ENCODE measurements around the gene MSMP.

Gene MSMP

DNA sequence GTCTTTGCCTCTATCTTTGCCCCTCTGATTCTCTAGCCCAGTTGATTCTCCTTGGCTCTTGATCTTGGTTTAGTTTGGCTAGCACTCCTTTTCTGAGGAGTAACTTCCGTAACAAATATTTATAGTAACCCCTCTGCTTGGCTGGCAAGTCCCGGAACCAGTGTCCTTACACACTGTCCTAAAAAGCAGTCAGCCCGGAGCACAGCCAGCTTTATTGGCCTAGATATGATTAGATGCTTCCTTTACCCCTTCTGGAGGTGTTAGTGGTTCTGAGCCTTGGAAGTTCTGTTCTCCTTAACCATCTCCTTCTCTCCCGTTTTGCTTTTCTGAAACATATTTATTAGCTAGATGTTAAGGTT is 17.0 kb upstream of the MSMP start:
- DNase-seq (ENCODE audit: low spot score) = no peak

DNA sequence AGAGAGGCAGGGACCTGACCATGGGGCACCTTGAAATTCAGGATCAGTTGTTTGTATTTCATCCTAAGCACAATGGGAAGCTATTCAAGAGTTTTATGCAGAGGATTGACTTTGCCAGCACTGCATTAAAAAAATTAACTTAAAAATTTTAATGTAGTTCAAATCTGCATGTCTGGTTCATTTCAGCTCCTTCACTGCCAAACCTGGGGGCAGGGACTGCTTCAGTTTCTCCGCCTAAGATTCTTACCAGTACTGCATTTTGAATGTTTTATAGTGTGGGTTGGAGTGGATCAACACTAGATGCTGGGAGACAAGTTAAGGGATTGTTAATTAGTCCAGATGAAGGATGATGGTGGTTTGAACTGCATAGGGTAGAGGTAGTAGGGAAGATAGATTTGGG is 15.7 kb upstream of the MSMP start:
- DNase-seq (ENCODE audit: low spot score) = no peak

DNA sequence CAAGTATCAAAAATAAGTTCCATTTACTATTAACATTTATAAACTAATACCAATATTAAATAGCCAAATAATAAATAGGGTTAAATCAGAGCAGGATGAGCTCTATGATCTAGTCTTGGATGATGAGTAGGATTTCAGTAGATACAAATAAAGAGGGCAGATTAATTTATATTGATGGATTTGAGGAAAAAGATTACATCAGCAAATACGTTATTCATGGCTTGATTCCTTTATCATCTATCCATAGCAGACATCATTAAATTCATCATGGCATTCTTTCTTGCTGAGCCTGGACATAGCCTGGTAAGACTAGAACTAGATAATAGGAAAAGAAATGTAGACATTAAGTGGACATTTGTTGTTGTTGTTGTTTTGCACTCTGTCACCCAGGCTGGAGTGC is 13.4 kb upstream of the MSMP start:
- no peak for DNase-seq (ENCODE audit: low spot score)

DNA sequence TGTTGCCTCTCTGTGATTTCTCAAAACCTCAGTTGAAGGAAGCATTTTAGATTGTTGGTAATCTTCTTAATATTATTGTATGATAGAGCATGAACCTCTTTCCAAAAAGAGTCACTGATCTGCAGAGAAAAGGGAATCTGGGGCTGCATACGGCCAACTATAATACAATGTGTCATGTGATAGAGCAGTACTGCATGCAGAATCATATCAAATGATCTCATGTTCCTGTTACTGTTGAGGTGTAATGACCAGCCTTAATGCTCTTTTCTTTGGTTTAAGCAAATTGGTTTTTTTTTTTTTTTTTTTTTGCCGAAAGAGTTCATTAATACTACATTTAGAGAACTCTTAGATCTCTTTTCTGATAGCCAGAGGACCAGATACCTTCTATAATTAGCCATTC is 12.9 kb upstream of the MSMP start:
- no peak for DNase-seq (ENCODE audit: low spot score)

DNA sequence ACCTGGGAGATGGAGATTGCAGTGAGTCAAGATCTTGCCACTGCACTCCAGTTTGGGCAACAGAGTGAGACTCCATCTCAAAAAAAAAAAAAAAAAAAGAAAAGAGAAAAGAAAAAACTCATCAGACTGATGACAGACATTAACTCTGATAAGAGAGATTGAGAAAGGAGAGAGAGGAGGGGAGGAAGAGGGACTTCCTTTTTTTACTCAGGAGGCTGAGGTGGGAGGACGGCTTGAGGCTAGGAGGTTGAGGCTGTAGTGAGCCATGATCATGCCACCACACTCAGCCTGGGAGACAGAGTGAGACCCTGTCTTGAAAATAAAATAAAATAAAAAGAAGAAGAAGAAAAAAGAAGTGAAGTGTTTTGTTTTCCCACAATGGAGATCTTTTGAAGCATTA is 9.7 kb upstream of the MSMP start:
- DNase-seq (ENCODE audit: low spot score) = no peak

DNA sequence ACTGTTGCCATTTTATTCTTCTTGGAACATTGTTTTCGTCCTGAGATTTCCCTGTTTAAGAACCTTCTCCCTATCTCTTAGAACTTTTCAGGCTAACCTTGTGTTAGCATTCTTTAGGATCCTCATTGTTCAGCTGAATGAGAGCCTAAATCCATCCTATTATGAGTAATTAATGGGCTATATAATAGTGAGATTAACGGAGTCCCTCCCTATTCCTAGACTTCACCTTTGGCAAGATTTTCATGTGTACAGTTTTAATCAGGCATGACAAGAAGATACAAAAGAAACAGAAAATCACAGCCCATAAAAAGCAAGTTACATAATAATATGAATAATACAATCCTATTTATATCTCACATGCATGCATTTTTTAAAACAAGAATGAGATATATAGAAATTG is 9.1 kb upstream of the MSMP start:
- DNase-seq (ENCODE audit: low spot score) = no peak

DNA sequence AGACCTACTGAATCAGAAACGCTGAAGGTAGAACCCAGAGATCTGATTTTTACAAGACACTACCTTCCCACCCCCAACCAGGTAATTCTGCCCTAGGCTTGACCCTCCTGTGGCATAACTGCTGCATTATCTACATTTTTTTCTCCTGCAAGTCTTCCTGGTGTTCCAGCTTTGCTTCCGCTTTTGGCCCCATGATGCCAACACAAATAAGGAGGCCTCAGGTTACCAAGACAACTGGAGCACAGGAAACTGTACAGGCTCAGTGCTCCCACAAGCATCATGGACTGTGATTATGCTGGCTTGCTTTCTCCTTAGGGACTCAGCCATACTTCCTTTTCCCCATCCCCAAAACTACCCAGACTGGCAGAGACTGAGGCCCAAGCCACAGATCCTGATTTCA is 6.6 kb upstream of the MSMP start:
- no peak for DNase-seq (ENCODE audit: low spot score)

DNA sequence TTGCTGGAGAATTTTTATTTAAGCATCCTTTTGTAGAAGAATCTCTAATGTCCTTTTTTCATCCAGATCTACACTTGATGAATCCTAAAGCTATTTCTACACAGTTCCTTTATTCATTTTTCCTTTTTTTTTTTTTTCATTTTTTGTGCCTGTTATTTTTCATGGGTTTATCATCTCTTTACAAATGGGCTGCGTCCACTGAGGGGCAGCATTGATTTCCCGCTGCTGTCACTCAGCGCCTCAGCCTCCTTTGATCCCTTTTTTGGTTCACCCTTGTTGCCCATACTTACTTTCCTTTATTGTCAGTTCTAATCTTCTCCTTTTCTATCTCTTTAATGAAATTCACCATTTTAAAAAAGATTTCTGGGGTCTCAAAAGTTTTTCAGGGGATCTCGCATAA is 5.7 kb upstream of the MSMP start:
- no peak for DNase-seq (ENCODE audit: low spot score)

DNA sequence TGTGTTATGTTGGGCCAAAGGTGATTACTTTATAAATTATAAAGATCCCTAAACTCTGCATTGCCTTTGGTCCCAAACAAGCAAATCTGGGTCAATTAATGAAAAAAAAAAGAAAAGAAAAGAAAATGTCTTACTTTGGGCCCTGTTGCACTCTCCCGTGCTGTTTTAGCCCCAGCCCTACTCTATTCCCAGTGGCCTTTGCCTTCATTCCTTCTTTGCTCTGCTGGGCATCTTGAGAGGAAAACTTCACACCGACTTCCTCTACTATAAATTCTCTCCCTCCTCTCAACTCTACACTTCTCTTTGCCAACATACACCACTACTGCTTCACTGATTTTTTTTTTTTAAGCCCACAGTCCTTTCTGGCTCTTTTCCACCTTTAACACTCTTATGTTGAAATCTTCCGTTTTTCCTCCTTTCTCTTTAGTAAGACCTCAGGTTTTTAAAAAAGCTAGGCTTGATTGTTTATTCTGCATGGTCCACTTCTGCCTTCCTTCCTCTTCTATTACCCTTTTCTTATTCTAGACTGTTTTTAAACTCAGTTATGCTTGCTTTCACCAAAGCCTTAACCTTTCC is 4.5 kb upstream of the MSMP start:
- no peak for DNase-seq (ENCODE audit: low spot score)

DNA sequence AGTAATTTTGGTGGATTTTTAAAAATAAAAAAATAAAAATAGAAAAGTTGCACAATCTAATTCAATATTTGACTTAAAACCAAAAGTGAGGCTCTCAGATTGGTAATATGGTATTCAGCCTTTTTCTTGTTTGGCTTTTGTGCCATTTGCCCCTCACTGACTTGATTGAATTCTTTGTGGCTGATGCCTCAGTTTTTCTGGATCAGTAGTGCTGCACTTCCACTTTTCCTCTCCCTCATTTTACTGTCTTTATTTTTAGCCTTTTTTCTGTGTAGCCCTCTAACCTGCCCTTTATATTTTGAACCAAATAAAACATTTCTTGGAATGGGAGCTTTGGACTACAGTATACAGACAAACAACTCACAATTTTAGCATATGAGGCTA is 3.8 kb upstream of the MSMP start:
- no peak for DNase-seq (ENCODE audit: low spot score)

DNA sequence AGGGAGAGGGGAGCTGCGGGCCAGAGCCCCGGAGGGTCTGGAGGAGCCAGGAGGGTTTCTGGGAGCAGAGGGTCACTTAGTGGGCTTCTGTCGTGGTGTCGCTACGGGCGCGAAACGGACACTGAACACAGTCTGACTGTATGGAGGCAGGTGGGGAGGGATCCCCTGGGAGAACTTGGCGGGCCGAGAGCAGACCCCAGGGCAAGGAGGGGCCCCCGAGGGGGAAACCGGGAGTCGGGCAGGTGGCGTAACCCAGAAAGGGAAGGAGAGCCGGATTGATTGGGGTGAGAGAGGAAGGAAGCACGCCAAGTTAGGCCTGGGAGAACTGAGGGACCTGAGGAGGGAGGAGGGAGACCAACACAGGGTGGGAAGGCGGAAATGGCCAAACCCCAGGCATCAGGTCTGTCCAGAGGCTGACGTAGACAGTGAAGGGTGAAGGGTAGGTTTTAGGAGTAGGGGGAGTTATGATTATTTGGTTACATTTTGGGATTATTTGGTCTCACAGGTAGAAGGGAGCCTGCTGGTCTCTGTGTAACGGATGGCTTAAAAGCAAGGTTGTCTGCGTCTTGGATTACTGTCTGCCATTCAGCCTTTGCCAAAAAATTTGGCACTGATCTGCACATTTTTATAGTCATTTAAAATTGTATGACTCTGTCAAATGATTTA is 3.3 kb upstream of the MSMP start:
- DNase-seq (ENCODE audit: low spot score) = peak; percentile 65

DNA sequence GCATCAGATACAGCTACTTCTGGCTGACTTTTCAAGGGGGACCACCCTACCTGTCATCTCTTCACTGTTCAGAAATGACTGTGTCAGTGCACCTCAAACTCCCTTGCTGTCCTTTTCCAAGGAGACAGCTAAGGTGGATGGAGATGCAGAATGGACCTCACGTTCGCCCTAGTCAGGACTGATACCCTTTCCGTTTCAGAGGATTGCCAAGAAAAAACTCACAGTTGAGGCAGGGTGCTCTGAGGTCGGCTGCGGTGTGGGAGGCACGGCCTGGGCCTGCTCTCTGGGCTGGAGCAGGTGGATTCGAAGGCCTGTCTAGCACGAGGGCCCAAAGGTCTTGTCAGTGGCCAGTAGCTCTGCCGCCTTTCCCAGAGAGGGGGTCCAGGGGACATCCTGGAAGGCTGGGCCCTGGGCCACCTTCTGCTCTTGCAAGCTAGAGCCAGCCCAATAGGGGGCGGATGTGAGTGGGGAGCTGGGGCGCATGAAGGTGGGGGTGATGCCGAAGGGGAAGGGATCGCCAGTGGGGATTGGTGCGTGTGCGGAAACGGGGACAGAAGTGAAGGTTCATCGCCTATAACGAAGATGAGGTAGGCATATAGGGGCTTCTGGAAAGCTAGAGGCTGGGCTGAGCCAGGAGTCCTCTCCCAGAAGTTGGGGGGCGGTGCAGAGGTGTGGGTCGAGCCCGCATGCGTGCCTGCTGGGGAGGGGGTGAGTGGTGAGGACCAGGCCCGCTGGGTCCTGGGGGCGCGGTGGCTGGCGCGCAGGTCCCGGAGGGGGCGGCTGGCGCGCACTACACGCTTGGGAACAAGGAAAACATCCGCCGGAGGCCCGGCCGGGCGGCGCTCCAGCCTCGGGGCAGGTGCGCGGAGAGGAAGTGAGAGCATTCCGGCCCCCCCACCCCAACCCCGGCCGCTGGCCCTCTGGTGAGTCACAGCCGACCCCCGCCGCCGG is 2.5 kb upstream of the MSMP start:
- DNase-seq (ENCODE audit: low spot score) = peak; percentile 86

DNA sequence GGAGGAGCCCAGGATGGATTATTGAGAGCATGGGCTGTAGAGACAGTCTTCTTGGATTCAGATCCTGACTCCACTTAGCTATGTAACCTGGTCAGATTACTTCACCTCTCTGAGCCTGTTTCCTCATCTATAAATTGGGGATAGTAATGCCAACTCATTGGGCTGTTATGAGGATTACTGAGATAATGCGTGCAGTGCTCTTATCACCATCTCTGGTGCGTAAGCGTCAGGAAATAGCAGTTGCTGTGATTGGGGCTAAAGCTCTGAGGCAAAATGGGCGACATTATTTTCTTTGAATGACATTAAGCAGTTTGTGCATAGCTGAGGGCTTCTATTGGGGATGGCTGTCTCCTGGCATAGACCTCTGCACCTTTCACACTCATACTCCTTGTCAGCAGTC is 995 bp upstream of the MSMP start:
- DNase-seq (ENCODE audit: low spot score) = no peak

DNA sequence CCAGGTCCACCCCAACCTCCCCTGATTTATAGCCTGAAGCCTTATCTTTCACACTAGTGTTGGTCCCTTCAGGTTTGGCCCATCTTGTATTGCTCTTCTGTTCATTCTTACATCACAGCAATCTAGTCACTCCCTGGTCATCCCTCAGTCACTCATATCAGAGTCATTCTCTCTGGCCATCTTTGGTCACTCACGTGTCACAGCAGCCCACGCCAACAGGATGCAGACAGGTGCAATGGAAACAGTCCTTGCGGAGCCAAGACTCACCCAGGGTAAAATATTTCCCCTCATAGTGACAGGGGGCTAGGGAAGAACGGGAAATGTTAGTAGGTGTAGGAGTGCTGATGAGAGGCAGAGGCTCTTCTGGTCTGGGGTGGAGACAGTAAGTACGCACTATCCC is 610 bp downstream of the MSMP start:
- DNase-seq (ENCODE audit: low spot score) = no peak

DNA sequence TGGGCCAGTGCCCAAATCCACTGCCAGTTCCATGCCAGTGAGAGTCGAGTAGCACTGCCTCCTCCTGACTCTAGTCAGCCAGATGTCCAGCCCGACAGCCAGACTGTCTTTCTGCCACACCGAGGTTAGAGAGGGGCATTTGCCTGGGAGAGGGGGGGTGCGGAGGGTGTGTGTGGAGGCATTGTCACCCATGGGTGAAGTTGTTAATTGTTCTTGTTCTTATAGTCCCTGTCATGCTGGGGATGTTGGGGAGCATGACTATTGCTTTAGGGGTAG is 3.9 kb downstream of the MSMP start:
- no peak for DNase-seq (ENCODE audit: low spot score)

DNA sequence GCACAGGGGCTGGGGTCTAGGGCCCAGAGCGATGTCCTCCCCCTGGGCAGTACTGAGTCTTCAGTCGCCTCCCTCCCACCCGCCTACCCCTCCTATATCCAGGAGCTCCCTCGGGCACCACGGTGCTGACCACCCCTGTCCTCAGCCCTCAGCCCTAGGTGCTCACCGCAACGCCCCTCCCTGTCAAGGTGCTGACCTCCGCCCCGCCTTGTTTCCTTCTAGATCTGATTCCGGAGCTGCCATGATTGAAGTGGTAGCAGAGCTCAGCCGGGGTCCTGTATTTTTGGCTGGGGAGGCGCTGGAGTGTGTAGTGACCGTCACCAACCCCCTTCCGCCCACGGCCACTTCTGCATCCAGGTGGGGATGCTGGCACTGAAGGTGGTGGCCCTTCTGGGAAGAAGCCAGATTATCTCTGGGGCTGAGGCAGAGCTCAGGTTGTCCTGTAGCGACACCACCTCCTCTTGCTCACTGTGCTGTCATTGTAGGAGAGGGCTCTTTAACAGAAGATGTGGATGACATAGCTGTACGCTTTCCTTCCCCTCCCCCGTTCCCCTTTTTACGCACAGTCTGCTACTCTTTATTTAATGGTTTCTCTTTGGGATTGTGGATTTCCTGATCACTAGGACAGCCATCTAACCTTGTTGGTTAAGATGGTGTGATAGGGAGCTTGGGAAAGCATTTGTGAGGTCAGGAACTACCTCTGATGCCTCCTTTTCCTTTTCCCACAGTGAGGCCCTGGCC is 4.4 kb downstream of the MSMP start:
- DNase-seq (ENCODE audit: low spot score) = no peak

DNA sequence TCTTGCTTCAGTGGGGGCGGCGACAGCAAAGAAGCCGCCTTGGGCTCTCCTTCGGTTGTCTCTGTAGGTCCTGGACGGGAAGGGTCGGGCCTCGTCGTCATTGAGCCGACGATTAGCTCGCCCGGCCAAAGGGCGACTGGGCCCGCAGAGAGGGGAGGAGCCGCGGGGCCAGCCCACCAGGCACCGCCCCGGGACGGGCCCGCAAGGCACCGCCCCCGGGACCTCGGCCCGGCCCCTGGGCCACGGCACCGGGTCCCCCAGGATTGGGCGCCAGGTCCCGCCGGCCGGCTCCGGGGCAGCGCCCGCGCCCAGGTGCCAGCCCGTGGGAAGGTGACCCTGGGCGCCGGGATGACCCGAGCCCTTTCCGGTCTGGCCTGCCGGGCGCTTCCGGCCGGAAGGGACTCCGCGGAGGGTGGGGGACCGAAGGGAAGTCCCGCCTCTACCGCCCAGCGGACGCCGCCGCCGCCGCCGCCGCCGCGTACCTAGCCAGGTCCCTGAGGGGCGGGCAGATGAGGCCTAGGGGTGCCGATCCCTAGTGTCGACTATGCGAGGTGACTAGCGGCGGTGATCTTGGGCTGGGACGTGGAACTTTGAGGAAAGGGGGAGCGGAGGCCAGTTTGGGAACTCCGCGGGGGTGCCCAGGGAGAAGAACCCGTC is 5.1 kb downstream of the MSMP start, which contains the start of the genes GBA2 and RGP1:
GBA2 (minus strand) TSS at position 371 of the 657 bp plus-strand sequence. CDS start 524 bp downstream, outside the sequence.
RGP1 (plus strand) TSS at position 430 of the 657 bp plus-strand sequence. CDS start 469 bp downstream, outside the sequence.
- DNase-seq (ENCODE audit: low spot score) = peak; percentile 89

DNA sequence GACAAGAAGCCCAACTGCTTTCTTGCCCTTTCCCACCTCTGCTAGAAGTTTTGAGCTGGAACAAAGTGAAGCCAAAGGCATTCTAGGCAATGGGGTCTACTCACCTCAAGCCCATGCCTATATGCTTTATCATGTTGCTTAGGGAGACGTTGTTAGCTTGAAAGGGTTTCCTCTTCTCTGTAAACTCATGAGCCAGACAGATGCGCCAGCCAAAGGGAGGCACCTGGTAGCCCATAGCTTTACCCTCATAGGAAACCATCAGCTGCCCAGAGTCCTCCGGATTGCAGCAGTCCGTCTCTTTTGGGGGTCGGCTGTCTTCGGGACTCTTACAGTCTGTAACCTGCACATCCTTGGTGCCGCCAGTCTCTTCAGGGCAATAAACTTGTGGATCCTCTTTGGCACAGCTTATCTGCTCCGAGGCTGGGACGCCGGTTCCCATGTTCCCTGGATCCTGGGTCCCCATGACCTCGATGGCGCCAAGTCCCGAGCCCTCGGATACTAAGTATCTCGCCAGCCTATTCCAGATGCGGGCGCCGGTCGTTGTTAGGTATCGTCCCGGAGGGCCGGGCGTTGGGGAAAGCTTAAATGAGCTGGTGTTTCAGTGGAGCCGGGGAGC is 5.7 kb downstream of the MSMP start:
- DNase-seq (ENCODE audit: low spot score) = no peak

DNA sequence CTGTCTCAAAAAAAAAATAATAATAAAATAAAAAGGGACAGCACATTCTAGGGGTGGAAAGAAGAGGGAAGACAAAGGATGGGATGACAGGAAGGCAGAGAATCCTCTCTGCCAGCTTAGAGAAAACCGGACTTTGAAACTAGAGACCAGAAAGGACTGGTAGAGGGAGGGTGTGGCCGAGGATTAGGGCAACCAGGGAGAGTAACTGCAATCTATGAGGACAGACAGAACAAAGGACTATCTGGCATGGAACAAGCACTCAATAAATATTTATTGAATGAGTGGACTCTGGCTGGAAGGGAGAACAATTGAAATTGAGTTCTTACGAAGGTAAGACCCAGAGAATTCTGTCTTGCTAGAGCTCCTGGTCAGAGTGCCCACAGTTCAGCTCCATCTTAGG is 7.5 kb downstream of the MSMP start:
- no peak for DNase-seq (ENCODE audit: low spot score)

DNA sequence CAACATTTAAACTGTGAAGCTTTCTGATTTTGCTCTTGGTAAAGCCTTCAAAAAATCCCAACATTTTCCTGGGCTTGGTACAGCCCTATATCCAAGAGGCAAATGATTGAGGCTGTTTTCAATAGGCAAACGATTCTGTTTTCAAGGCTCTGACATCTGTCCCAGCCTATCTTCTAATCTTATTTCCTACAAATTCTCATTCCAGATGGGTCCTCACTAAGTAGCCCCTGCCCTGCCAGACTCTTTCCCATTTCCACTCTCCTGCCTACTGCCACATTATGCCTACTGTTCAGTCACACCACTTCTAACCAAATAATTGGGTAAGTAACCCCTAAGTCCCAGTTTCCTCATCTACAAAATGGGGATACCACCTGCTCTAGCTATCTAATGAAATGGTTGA is 8.5 kb downstream of the MSMP start:
- DNase-seq (ENCODE audit: low spot score) = no peak

DNA sequence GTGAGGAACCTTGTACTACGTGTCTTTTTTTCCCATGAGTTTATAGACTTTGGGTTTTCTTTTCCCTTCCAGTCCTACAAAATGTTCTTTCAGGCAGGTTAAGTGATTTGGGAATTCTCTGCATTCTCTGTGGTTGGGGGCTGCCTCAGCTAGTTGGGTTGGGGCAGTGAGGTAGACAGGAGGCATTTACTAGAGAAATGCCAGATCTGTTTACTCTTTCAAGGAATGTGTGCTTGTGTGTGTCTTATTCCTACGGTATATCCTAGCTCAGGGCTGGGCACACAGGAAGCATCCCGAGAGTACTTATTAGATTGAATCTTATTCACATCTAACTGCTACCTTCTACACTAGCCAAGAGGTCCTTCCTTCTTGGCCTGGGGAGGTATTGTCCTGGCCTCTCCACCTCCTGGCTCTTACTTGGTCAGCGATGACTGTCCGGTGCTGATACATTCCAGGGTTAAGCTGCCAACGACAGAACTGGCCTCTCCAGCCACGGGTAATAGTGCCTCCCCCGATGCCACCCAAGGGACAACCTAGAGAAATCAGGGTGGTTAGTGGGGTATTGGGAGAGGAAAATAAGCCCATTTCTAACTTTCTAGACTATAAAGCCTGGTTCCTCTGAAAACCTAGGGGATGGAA is 10.1 kb downstream of the MSMP start:
- no peak for DNase-seq (ENCODE audit: low spot score)
